Glutamatergic neuron (in vitro differentiated cells): ENCODE measurements around the gene KRTAP17-1. TPM values are rescaled to one million over a fixed set of nuclear protein-coding genes. Genes with fewer than 3 reads are reported as not detected.

ENCODE experiments used
- total RNA-seq: library from RNA; stranded (reverse); fragmentation: NEBNext Ultra II Directional; extraction: Animal tissue kit (Norgen Biotek cat#: 25700); gene quantifications from one replicate; pipeline ENCODE4 v1.2.1, GENCODE V29; 2021; ENCODE audit not compliant: unreplicated experiment

KRTAP17-1 gene
- total RNA-seq, 1 donor from 2014 or later: not detected

Other genes starting within 250 kb of the KRTAP17-1 start
- gene KRTAP2-4, start 249.8 kb downstream of the KRTAP17-1 start, total RNA-seq: not detected
- not detected for gene KRTAP4-7, start 231.6 kb downstream of the KRTAP17-1 start, total RNA-seq
- not detected for gene KRTAP4-8, start 217.6 kb downstream of the KRTAP17-1 start, total RNA-seq
- gene KRTAP4-16, start 213.5 kb downstream of the KRTAP17-1 start, total RNA-seq: not detected
- not detected for gene KRTAP4-9, start 210.3 kb downstream of the KRTAP17-1 start, total RNA-seq
- not detected for gene KRTAP4-11, start 197.3 kb downstream of the KRTAP17-1 start, total RNA-seq
- not detected for gene KRTAP4-12, start 191.5 kb downstream of the KRTAP17-1 start, total RNA-seq
- not detected for gene KRTAP4-6, start 175.2 kb downstream of the KRTAP17-1 start, total RNA-seq
- not detected for gene KRTAP4-5, start 165.9 kb downstream of the KRTAP17-1 start, total RNA-seq
- gene KRTAP4-4, start 155.0 kb downstream of the KRTAP17-1 start, total RNA-seq: not detected
- gene KRTAP4-3, start 147.5 kb downstream of the KRTAP17-1 start, total RNA-seq: not detected
- gene KRTAP4-2, start 137.5 kb downstream of the KRTAP17-1 start, total RNA-seq: not detected
- gene KRTAP4-1, start 130.8 kb downstream of the KRTAP17-1 start, total RNA-seq: not detected
- gene KRTAP9-1, start 125.8 kb downstream of the KRTAP17-1 start, total RNA-seq: not detected
- not detected for gene KRTAP9-2, start 89.1 kb downstream of the KRTAP17-1 start, total RNA-seq
- gene KRTAP9-3, start 83.3 kb downstream of the KRTAP17-1 start, total RNA-seq: not detected
- not detected for gene KRTAP9-8, start 77.7 kb downstream of the KRTAP17-1 start, total RNA-seq
- not detected for gene KRTAP9-4, start 66.0 kb downstream of the KRTAP17-1 start, total RNA-seq
- not detected for gene KRTAP9-9, start 60.3 kb downstream of the KRTAP17-1 start, total RNA-seq
- not detected for gene KRTAP9-6, start 50.3 kb downstream of the KRTAP17-1 start, total RNA-seq
- gene KRTAP9-7, start 40.0 kb downstream of the KRTAP17-1 start, total RNA-seq: not detected
- gene KRTAP29-1, start 12.9 kb downstream of the KRTAP17-1 start, total RNA-seq: not detected
- gene KRTAP16-1, start 6.4 kb downstream of the KRTAP17-1 start, total RNA-seq: not detected
- gene KRT33A, start 35.1 kb upstream of the KRTAP17-1 start, total RNA-seq: not detected
- 0.61 TPM for gene KRT33B, start 54.1 kb upstream of the KRTAP17-1 start, total RNA-seq
- not detected for gene KRT34, start 66.6 kb upstream of the KRTAP17-1 start, total RNA-seq
- gene KRT31, start 81.9 kb upstream of the KRTAP17-1 start, total RNA-seq: not detected
- not detected for gene KRT37, start 108.9 kb upstream of the KRTAP17-1 start, total RNA-seq
- gene KRT38, start 125.3 kb upstream of the KRTAP17-1 start, total RNA-seq: not detected
- not detected for gene KRT32, start 151.7 kb upstream of the KRTAP17-1 start, total RNA-seq
- not detected for gene KRT35, start 165.4 kb upstream of the KRTAP17-1 start, total RNA-seq
- gene KRT36, start 174.2 kb upstream of the KRTAP17-1 start, total RNA-seq: not detected
- gene KRT13, start 189.9 kb upstream of the KRTAP17-1 start, total RNA-seq: not detected
- gene KRT15, start 203.2 kb upstream of the KRTAP17-1 start, total RNA-seq: not detected
- 0.69 TPM for gene KRT19, start 212.6 kb upstream of the KRTAP17-1 start, total RNA-seq